Skin epidermis (tissue), 12 donors: ENCODE data around the gene CCDC77.
"Not testable (repeated sequence)": the region's sequence is repeated elsewhere in the genome, so short reads cannot be mapped to it uniquely, and the experiment has no call there.

Experiments used
- H3K27ac ChIP-seq, 21 experiments: fragments of 200-600 bp; sonication (generic) in 11 of 21; one replicate each; pipeline ENCODE4 v1.5.0; 2020; ENCODE audit warnings: mild to moderate bottlenecking in 3 of 21, inconsistent platforms in 2 of 21, moderate library complexity in 2 of 21
- H3K4me3 ChIP-seq, 7 experiments: fragments of 200-600 bp; sonication (generic) in 2 of 7; one replicate each; pipeline ENCODE4 v1.5.0; 2020; ENCODE audit warnings: inconsistent platforms in 2 of 7, mild to moderate bottlenecking in 2 of 7, moderate library complexity in 1 of 7

The CCDC77 gene

DNA sequence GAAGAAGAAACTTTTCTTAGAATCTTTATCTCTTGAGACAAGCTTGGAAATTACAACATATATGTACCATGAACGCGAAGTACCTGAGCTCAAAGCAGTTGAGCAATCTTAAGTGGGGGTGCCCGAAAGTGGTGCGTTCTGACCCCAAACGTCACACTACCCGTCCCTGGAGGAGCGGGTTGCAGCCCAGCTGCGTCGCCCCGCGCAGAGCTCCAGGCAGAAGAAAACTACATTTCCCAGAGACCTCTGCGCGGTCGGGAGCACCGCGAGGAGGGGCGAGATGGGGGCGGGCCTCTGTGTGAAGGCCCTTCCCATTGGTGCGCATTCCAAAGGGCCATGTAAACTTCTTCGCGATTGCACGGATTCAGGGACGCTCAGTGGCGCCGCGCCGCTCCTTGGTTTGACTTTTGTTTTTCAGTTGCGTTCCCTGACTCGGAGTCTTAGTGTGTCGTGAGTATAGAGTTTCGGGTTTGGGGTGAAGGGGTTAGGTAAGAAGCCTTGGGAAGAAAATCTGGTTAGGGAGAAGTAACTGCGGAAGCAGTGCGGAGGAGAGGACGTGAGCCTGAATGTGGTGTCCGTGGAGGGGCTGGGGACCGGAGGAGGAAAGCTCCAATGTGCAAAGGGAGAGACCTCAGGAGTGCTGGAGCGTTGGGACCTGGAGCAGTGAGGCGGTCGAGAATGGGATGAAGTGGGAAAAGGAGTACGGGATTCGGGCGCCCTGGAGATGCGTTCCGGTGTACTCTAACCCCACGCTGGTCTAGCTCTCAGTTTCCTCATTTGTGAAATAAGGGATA lies at the start of gene CCDC77:
CCDC77 (plus strand) TSS at position 410 of the 794 bp plus-strand sequence. CDS start 7,740 bp downstream, outside the sequence.
- H3K4me3 ChIP-seq, result peak within 1 kb of the TSS; percentile 44 to 78 (median 63)
- peak within 1 kb of the TSS in 14 of 21 experiments; percentile 18 to 74 (median 51) for H3K27ac ChIP-seq

GRCh38 chr12:356276-356988 lies 45.0 kb upstream of the CCDC77 start:
- Histone ChIP-seq H3K27ac (no peak overlapping the region), H3K4me3 (no peak overlapping the region)

DNA sequence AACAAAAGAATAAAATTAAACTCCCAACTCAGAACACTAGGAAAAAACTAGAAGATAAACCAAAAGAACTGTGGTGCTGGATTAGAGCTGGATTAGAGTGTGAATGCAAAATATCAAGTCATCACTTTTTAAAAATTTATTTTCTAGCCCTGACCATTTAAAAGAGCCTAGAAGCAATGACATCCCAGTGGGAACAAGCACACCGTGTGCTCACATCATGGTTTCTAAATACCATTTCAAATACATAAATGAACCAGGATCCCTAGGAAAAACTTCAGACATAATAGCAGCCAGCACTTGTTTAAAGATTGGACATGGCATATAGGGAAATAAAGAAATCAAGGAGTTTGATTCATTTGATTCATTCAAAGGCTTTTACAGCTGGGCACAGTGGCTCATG lies 42.4 kb upstream of the CCDC77 start:
- Histone ChIP-seq H3K4me3 (no peak overlapping the region), H3K27ac (no peak overlapping the region)

DNA sequence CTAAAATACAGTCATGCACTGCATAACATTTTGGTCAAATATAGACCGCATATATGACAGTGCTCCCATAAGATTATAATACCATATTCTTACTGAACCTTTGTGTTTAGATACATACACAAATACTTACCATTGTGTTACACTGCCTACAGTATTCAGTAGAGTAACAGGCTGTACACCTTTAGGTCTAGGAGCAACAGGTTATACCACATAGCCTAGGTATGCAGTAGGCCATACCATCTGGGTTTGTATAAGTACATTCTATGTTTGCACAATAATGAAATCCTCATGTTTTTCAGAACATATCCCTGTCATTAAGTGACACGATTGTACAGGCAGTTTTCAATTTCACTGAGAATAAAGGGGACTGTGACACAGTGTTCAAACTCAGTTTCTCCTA lies 34.6 kb upstream of the CCDC77 start:
- no peak overlapping the region for H3K27ac ChIP-seq
- no peak overlapping the region for H3K4me3 ChIP-seq

DNA sequence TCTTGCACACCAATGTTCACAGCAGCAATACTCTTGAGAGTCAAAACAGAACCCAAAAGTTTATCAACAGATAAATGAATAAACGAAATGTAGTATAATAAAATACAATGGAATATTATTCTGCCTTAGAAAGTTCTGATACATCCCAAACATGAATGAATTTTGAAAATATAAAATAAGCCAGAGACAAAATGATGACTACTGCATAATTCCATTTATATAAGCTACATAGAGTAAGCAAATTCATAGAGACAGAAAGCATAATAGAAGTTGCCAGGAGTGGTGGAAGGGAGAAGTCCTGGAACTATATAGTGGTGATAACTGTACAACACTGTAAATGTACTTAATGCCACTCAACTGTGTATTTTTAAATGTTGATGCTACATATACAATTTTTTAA lies 33.5 kb upstream of the CCDC77 start:
- H3K27ac ChIP-seq, result no peak overlapping the region

DNA sequence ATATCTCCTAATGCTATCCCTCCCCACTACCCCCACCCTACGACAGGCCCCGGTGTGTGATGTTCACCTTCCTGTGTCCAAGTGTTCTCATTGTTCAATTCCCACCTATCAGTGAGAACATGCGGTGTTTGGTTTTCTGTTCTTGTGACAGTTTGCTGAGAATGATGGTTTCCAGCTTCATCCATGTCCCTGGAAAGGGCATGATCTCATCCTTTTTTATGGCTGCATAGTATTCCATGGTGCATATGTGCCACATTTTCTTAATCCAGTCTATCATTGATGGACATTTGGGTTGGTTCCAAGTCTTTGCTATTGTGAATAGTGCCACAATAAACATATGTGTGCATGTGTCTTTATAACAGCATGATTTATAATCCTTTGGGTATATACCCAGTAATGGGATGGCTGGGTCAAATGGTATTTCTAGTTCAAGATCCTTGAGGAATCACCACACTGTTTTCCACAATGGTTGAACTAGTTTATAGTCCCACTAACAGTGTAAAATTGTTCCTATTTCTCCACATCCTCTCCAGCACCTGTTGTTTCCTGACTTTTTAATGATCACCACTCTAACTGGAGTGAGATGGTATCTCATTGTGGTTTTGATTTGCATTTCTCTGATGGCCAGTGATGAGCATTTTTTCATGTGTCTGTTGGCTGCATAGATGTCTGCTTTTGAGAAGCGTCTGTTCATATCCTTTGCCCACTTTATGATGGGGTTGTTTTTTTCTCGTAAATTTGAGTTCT lies 30.5 kb upstream of the CCDC77 start:
- not testable (repeated sequence) for H3K4me3 ChIP-seq, H3K27ac ChIP-seq

More for the DNA sequence above, 33.5 kb upstream of the CCDC77 start:
- no peak overlapping the region for H3K4me3 ChIP-seq

DNA sequence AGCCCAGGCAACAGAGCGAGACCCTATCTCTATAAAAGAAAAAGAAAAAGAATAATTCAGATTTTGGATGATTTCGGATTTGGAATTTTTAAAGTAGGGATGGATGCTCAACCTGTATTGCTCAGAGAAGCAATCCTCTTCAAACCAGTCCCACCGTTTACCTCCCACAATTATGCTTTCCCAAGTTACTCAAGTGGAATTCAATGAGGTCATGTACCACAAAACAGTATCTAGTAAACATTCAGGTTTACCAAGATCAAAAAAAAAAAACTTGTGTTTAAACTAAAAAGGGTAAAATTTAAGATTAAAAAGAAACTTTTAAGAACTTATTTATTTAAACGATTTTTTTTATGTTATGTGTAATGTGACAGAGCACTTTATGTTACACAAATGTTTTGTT lies 14.8 kb upstream of the CCDC77 start:
- Histone ChIP-seq H3K27ac (no peak overlapping the region), H3K4me3 (peak overlapping the region in 2 of 7 experiments; percentile 93 to 95)

DNA sequence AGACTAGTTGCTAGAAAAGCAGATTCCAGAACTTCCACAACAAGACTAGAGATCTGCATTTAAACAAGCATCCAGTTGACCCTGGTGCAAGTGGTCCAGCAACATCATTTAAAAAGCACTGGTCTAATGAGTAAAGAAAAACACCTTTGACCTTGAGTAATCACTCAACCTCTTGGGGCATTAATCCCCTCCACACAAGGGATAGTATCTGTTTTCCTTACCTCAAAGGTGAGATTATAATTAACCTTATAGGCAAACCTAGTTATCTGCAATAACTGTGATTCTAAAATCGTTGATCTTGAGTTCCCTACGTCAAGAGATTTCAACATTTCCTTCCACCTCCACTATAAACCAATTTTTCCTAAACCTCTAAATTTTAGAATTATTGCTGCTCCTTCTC lies 13.4 kb upstream of the CCDC77 start:
- Histone ChIP-seq H3K4me3 (peak overlapping the region; percentile 68 to 99 (median 91)), H3K27ac (peak overlapping the region in 20 of 21 experiments; percentile 82 to 99 (median 94))

GRCh38 chr12:388541-389141 lies 12.8 kb upstream of the CCDC77 start:
- Histone ChIP-seq H3K27ac (peak overlapping the region; percentile 82 to 99 (median 94)), H3K4me3 (peak overlapping the region; percentile 68 to 99 (median 91))

DNA sequence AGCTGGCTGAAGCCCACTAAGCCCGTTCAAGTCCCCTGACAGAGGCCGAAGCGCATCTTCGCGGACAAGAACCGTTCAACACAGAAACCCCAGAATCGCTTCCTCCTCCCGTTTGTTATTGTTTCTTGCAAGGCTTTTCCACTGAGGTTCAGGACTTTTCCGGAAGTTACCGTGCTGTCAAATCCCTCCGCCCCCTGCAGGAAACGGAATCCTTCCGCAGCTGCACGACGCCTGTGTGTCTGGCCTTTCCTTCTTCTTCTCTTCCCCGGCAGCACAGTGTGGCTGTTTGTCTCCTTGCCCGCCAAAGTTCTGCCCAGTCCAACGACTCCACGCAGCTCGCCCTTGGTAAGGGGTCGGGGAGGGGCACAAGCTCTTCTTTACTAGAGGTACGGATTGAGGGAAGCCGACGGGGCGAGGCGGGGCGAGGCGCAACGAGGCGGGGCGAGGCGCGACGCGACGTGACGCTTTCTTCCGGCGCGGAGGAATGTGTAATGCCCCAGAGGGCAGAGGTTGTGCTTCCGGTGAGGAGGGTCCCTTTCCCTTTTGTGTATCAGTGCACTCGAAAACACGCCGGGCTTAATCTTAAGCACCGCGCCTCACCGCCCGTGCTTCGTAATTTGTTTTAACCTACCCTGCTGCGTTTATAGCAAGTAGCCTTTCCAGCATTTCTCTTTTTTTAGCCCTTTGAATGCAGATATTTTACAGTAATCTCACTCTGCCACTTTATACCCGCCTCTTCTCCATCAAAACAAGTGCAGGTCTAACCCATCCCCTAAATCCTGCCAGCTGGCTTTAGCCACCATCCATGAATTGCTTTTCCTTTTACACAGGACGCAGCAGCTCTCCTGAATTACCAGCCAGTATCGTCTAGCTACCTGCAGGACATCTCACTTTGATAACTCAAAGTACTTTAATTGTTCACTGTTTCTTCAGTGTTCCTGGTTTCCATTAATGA lies 12.0 kb upstream of the CCDC77 start, which contains the start of gene KDM5A:
KDM5A (minus strand) TSS at position 179 of the 955 bp plus-strand sequence. CDS start 229 bp downstream, outside the sequence.
- Histone ChIP-seq H3K4me3 (peak within 1 kb of the TSS; percentile 68 to 99 (median 91)), H3K27ac (peak within 1 kb of the TSS; percentile 82 to 99 (median 94))

- H3K4me3 ChIP-seq, result peak overlapping the region; percentile 44 to 78 (median 63)
- H3K27ac ChIP-seq, result no peak overlapping the region
Observed at GRCh38 chr12:400828-401227, 616 bp upstream of the CCDC77 start.

- Histone ChIP-seq H3K4me3 (peak overlapping the region; percentile 44 to 78 (median 63)), H3K27ac (peak overlapping the region in 14 of 21 experiments; percentile 18 to 74 (median 51))
Observed at GRCh38 chr12:402029-402389, 565 bp downstream of the CCDC77 start.

- H3K4me3 ChIP-seq, result no peak overlapping the region
- no peak overlapping the region for H3K27ac ChIP-seq
Observed at GRCh38 chr12:414859-415258, 13.4 kb downstream of the CCDC77 start.

DNA sequence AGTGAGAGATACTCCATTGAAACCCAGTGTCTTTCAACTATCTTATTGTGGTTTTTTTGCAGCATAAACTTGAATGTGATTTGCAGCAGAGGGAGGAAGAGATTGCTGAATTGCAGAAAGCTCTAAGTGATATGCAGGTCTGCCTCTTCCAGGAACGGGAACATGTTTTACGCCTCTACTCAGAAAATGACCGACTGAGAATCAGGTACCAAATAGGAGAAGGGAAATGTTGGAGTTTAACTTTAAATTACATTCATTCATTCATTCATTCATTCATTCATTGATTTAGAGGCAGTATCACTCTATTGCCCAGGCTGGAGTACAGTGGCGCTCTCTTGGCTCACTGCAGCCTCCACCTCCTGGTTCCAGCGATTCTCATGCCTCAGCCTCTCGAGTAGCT lies 17.0 kb downstream of the CCDC77 start:
- Histone ChIP-seq H3K4me3 (no peak overlapping the region), H3K27ac (no peak overlapping the region)

DNA sequence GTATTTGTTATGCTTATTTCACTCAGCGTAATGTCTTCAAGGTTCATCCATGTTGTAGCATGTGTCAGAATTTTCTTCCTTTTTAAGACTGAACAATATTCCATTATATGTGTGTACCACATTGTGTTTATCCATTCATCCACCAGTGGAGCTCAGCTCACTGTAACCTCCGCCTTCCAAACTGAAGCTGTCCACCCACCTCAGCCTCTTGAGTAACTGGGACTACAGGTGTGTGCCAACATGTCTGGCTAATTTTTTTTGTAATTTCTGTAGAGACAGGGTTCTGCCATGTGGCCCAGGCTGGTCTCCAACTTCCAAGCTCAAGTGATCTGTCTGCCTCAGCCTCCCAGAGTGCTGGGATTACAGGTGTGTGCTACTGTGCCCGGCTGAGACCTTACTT lies 21.1 kb downstream of the CCDC77 start:
- Histone ChIP-seq H3K27ac (no peak overlapping the region), H3K4me3 (no peak overlapping the region)

DNA sequence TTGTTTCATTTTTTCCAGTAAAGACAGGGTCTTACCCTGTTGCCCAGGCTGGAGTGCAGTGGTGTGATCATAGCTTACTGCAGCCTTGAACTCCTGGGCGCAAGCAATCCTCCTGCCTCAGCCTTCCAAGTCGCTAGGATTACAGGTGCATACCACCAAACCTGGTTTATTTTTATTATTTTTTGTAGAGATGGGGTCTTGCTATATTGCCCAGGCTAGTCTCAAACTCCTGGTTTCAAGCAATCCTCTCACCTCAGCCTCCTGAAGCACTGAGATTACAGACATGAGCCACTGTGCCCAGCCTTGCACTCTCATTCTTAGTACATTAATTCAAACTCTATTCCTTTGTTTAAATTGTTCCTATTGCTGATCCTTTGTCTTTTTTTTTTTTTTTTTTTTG lies 34.3 kb downstream of the CCDC77 start:
- H3K27ac ChIP-seq, H3K4me3 ChIP-seq: not testable (repeated sequence)

DNA sequence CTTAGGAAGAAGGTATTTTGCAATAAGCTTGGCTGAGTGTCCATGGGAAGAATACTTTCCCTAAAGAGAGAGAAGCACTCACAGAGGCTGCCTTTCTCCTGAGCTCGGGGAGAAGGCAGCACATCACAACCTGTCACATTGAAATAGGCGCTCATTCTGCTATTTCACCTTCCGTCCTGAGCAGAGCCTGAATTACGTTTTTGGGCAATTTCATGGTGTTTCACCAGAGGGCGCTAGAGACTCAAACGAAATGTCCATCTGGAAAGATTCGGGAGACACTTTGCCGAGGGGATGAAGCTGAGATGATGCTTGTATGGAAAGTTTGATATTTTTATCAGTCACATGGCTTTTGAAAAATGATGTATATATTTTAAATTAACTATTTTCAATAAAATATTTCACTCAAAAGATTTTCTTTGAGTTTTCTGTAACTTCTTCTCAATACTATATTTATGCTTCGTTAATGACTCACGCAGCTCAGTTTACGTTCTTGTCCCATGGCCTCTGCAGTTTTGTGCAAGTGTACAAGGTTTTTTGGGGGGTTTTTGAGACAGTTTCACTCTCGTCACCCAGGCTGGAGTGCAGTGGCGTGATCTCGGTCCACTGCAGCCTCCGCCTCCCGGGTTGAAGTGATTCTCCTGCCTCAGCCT lies 40.9 kb downstream of the CCDC77 start:
- Histone ChIP-seq H3K27ac (no peak overlapping the region), H3K4me3 (no peak overlapping the region)

DNA sequence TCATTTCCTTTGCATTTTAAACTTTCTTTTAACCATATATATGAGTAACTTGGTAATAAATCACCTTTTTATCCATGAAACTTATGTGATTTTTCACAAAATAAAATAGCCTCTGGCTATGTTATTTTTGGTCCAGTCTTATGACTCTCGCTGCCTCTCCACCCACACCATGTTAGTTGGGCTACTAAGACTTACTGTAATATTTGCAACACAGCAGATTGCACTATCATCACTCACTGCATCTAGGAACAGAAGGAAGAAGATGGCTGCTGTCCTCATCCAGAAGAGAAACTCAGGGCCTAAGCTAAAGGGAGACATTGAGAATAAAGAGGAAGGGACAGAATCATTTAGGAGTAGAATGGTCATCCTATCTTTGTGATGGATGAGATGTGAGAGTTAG lies 45.7 kb downstream of the CCDC77 start:
- no peak overlapping the region for H3K27ac ChIP-seq
- H3K4me3 ChIP-seq, result no peak overlapping the region
